Kidney capillary endothelial cell (primary cell): Measurements from ENCODE around the gene TXNRD3.
"Not testable (repeated sequence)": the region's sequence is repeated elsewhere in the genome, so short reads cannot be mapped to it uniquely, and the experiment has no call there.

Experiments used
- DNase-seq: peaks from one replicate; pipeline ENCODE4 v3.0.0-alpha.2; 2018; ENCODE audit warnings: low spot score

The TXNRD3 gene

DNA sequence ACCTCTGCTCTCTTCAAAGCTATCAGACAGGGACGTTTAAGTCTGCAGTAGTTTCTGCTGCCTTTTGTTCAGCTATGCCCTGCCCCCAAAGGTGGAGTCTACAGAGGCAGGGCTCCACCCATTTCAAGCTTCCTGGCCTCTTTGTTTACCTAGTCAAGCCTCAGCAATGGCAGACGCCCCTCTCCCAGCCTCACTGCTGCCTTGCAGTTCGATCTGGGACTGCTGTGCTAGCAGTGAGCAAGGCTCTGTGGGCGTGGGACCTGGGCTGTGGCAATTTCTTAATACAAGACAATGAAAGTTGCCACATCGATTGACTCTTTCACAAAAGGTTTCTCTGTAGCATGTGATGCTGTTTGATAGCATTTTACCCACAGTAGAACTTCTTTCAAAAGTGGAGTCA lies 63.4 kb downstream of the TXNRD3 start:
- not testable (repeated sequence) for DNase-seq

DNA sequence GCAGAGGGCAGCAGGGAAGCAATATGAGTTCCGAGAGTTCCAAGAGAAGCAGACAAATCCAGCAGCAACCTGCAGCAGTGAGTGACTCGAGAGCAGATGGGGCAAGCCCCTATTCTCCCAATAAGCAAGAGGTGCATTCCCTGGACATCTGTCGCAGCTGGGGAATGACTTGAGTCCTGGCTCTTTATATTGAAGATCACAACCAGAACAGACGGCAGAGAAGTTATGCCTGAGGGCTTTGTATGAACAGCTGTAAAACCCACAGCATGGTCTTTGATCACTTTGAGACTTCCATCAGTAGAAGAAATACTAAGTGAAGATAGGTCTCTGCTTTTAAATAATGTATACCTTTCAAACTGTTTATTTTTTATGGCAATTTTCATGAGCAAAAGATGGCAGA lies 72.6 kb downstream of the TXNRD3 start:
- no peak for DNase-seq

DNA sequence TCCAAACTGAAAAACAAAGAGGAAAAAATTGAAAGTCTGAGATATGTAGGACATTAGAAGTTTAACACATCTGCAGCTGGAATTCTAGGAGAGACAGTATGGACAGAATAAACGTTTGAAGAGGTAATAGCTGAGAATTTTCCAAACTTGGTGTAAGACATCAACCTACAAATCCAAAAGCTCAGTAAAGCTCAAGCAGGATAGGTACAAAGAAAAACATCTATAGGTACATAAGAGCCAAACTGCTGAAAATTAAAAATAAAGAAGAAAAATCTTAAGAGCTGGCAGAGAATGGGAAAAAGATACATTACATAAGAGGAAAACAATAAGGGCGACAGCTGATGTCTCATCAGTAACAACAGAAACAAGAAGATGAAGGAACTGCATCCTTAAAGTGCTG lies 73.4 kb downstream of the TXNRD3 start:
- no peak for DNase-seq

DNA sequence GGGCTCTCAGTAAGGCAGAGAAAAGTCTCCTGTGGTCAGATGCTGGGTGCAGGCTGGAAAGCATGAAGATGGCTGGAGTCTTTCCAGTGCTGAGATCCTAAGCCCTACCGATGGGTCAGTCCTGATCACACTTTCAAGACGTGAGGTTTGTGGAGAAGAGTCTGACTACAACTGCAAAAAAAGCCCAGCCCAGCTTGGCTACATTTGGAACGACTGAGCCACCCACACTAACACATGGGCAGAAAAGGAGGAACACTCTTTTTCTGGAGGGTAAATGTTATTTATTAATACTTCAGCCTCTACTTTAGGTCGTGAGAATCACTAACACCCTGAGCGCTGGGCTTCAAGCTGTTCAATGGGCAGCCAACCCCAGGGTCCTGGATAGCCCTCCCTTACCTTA lies 74.2 kb downstream of the TXNRD3 start:
- DNase-seq, result no peak

DNA sequence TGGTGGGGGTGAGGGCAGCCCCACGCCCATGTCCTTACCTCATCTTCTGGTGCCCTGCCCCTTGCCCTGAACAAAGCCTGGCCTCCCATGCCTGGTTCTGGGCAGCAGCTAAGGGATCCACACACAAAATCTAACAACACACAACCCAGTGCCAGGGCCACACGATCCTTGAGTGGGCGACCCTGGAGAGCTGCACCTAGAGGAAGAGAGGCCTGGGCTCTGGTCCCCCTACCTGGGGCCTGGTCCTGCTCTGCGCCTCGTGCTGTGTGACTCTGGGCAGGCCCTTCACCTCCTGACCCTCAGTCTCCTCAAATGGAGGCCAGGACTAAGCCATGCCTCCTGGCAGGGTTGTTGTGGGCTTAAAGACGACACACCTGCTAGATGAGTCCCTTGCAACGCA lies 76.2 kb downstream of the TXNRD3 start:
- no peak for DNase-seq

DNA sequence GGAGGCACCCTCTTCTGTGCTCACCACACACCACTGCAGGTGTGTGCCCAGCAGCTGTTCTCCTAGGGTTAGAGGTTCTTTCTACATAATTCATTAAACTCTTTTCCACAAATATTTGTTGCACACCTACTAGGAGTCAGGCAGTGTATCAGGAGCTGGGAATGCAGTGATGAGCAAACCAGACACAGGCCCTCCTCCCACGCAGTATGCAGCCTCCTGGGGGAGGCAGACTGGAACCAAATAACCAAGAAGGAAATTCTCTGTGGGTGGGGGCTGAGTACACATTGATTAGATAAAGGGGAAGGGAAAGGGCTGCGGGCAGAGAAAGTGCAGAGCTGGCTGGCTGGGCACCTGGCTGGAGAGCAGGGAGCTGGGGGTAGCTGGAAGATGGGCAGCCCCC lies 77.7 kb downstream of the TXNRD3 start:
- DNase-seq, result no peak

DNA sequence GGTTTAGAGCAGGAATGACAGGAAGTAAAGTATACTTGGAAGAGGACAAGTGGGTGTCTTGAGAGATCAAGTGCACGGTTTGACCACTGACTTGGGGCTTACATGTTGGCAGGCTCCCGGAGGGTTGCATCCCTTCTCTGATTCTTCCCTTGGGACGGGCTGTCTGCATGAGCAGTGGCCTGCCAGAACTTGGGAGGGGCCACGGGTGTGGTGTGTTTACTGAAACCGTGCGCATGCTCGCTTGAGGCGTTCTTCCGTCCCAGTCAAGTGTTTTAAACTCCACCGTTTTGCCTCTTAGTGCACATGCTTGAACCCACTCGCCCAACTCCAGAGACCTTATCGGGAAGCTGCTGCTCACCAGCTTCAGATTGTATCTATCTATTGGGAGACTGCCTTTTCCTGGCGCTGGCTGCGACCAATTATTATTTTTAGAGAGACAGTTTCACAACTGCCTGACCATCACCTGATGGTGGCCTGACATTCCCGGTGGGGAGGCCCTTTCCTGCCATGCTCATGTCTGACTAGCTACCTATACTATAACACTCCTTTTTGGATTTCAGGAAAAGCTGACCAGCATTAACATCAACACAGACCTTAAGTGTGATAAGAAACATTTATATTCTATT lies 81.3 kb downstream of the TXNRD3 start:
- DNase-seq, result no peak

DNA sequence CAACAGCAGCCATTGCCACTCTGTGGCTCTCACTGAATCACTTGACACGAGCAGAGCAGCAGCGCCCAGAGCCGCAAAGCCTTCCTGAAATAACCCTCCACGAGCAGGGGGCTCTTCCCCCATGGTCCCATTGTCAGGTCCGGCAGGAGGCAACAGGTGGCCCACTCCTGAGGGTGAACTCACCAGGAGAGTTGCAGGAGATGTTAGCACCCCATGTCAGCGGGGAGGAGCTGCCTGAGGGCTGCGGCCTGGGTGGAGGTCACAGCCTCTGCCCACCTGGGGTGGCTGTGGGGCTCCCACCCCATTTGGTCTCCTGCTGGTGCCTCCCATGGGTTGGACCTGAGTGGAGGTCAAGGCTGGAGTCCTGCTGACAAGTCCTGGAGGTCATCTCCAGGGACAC lies 83.8 kb downstream of the TXNRD3 start:
- no peak for DNase-seq

DNA sequence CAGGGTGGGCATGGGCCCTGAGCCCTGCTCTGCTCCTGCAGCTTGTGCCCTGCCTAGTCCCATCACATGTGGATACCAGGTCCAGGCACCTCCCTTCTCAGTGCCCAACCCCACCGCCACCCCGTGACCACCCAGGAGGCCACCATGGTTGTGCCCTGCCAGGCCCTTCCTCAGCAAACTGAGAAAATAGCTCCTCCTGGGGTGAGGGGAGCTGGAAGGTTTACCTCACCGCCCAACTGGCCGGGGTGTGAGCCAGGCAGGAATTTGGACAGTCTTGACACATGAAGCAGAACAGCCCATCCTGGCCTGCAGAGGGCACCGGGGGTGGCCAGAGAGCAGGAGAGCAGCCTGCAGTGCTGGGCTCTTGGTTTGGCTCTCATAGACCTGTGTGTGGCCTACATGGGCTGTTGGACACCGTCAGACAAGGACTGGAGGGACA lies 84.8 kb downstream of the TXNRD3 start:
- DNase-seq, result no peak

DNA sequence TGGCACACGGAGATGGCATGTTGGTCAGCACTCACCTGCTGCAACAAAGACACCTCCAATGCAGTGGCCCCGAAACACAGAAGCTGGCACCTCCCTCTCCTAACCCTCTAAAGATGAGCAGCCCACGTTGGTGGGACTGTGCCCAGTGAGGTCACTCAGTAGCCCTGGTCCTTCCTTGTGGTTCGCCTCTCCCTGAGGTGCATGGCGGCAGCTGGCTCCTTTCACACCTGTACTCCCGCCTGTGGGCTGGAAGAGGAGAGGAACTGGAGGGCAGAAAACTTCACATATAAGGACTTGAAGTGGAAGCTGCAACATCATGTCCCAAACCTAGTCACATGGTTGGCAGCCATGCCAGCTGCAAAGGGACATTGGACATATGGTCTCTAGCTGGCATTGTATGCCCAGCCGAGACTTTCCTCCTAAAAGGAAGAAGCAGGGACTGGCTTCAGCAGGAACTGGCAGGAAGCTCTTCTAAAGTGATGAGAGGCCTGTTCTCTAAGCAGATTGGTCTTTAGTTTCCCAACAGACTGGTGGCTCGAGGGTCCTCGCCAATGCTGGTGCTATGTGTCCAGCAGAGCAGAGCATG lies 85.4 kb downstream of the TXNRD3 start:
- DNase-seq, result no peak

DNA sequence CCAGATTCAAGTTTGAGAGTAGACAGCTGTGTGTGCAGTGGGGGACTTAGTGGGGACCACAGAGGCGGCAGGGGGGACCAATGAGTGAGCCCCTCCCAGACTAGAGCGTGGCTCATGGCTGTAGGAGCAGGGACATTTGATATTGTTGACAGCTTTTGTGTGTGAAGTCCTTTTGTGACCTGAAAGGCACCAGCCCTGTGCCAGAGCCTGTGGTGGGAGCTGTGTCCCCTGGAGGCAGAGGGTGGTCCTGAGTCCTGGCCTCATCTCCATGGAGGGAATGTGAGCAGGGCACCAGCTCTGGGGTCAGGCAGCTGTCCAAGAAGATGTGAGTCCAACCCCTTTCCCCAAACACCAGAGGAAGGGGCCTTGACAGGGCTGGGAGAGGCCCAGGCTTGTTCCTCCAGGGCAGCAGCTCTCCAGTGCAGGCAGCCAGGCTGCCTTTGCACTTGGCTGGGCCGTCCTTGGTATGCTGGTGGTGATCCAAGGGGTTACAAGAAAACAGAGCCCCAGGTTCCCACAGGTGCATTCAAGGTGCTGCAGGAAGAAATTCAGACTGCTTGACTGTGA lies 86.1 kb downstream of the TXNRD3 start:
- DNase-seq, result no peak

DNA sequence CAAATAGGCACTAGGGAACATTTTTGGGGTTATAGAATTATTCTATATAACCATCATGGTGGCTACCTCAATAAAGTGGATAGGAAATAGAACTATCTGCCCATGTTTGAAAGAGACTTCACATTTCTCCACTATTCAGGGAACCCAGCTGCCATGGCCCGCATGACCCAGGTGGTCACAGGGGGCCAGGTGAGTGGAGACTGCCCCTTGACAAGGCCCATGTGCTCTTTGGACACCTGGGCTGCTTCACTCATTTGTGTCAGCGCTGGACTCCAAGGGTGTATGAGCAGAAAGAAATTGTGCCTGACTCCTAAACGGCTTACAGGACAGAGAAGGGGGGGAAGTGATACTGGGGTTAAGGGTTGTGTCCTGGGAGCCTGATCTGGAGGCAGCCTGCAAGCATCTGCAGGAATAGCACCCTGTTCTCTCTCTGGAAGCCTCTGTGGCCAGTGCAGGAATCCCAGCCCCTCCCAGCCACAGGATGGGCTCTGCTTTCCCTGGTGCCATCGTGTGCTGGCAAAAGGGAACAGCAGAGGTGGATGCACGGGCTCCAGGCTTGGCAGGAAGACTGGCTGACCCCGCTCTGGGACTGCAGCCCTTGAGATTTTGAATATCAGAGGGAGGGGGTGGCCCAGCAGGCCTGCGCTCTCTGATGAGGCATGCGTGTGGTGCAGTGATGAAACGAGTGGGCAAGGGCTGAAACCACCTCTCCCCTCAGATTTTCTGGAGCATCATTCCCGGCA lies 87.1 kb downstream of the TXNRD3 start:
- no peak for DNase-seq

DNA sequence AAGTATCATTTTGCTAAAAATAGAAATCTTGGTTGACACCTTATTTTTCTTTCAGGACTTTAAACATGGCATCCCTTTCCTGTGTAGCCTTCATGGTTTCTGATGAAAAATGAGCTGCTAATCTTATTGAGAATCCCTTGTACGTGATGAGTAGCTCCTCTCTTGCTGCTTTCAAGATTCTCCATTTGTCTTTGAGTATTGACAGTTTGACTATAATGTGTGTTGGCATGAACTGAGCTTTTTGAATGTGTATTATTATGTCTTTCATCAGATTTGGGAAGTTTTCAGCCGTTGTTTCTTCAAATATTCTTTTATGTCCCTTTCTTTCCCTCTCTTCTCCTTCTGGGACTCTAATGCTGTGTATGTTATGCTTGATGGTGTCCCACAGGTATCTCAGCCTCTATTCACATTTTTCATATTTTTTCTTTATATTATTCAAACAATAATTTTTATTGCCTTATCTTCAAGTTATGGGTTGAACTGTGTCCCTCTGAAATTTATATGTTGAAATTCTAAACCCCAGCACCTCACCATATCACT lies 92.1 kb downstream of the TXNRD3 start:
- DNase-seq, result no peak

DNA sequence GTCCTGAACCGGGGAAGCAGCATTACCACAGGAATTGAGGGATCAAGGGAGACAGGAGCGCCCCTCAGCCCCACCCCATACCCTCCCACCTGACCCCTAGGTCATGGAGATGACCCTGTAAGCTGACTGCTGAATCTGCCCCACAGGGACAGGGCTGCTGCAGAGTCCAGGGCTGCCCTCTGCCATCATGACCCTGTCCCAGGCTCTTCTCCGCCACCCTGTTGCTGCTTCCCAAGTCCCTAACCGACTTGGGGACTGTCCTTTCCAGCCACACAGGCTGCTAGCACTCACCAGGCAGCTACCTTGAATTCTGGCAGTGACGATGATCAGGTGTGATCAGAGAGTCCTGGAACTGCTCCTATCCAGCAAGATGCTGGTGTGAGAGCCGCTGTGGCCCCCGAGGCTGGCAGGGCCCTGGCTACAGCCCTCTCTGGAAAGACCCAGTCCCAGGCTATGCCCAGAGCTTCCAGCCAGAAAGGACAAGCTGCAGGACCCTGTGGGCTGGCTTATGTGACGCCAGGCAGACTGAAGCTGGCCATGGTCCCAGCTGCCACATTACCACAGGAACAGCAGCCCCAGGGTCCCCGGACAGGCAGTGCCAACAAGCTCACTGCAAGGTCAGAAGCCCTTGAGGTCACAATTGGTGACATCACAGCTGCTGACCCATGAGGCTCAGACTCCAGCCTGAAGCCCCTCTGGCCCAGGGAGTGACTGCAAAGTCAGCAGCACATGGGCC lies 96.4 kb downstream of the TXNRD3 start, which contains the start of gene C3orf22:
TSS of gene C3orf22 (minus strand) at position 597 of the 736 bp plus-strand sequence. CDS start 5,542 bp downstream, outside the sequence.
- DNase-seq, result no peak

DNA sequence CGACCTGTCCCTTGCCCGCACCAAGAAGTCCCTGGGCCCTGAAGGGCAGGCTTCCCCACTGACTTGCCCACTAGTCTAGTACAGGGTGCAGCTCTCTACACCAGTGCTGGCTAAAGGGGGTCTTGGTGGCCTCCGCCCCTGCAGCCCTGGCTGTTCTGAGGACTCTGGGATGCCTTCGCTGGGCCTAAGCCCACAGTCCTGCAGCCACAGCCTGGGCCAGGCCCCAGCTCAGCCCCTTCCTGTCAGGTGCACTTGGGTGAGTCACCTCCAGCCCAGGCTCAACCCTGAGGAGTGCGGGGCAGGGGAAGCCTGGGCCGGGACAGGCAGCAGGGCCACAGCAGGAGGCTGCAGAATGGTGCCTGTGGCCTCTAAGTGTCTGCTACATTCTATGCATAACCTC lies 97.2 kb downstream of the TXNRD3 start:
- DNase-seq, result no peak

DNA sequence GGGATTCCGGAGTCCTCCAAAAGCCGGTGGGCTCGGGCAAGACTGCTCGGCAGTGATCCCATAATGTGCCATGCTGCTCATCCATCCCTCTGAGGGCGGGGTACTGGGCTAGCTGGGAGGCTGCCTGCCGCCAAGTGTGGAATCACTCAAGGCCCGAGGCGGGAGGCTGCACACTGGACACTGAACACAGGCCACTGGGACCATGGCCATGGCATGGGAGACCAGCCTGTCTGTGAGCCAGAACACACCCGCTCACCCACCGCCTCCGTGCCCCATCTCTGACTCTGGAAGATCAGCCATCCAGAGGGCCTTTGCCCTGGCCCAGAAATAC lies 97.5 kb downstream of the TXNRD3 start:
- DNase-seq, result no peak
